RWPE2 (cell line): ENCODE results near the gene SKP2.

Experiments used
- ATAC-seq: fragments of 200-7000 bp; cut with Tn5 transposase; 3 replicates; pipeline ENCODE4 v1.9.1; 2021; ENCODE audit warnings: low read depth
- DNase-seq: peaks from one replicate; pipeline ENCODE4 v3.0.0-alpha.2; 2020; ENCODE audit warnings: low spot score
- H3K27ac ChIP-seq: fragments of 450-650 bp; 2 replicates; pipeline ENCODE4 v1.5.1; 2017; ENCODE audit warnings: mild to moderate bottlenecking; ENCODE audit not compliant: poor library complexity, severe bottlenecking
- H3K27me3 ChIP-seq: fragments of 250-450 bp; sonication (Bioruptor Pico); 2 replicates; pipeline ENCODE4 v1.5.1; 2021; ENCODE audit warnings: mild to moderate bottlenecking, moderate library complexity; ENCODE audit not compliant: insufficient read depth, poor library complexity, severe bottlenecking
- H3K36me3 ChIP-seq: fragments of 250-450 bp; sonication (Bioruptor Pico); 2 replicates; pipeline ENCODE4 v1.5.1; 2020; ENCODE audit warnings: low read depth, mild to moderate bottlenecking, moderate library complexity
- H3K4me1 ChIP-seq: fragments of 250-450 bp; sonication (Bioruptor Pico); 2 replicates; pipeline ENCODE4 v1.5.1; 2021; ENCODE audit warnings: mild to moderate bottlenecking, moderate library complexity; ENCODE audit not compliant: insufficient read depth, poor library complexity, severe bottlenecking
- H3K4me3 ChIP-seq: fragments of 250-450 bp; sonication (Bioruptor Pico); 2 replicates; pipeline ENCODE4 v1.5.1; 2021; ENCODE audit warnings: mild to moderate bottlenecking, moderate library complexity; ENCODE audit not compliant: severe bottlenecking
- H3K9me3 ChIP-seq: fragments of 250-450 bp; sonication (Bioruptor Pico); 2 replicates; pipeline ENCODE4 v1.5.1; 2021; ENCODE audit warnings: mild to moderate bottlenecking, moderate library complexity; ENCODE audit not compliant: severe bottlenecking
- CTCF ChIP-seq: fragments of 450-650 bp; IDR thresholded peaks from one replicate; pipeline ENCODE4 v1.5.1; 2017; ENCODE audit warnings: mild to moderate bottlenecking, moderate library complexity; ENCODE audit not compliant: poor library complexity, severe bottlenecking

SKP2 gene

GRCh38 chr5:36162810-36163486 is 11.0 kb downstream of the SKP2 start:
- no peak overlapping the region for H3K4me3 ChIP-seq

GRCh38 chr5:36164461-36164860 is 12.6 kb downstream of the SKP2 start:
- Histone ChIP-seq H3K4me1 (peaks cover 9% of the 10 kb centered on the region), H3K36me3 (peaks cover 98% of the 10 kb centered on the region), H3K4me3 (no peak overlapping the region), H3K9me3 (no peaks in the 10 kb centered on the region), H3K27me3 (no peaks in the 10 kb centered on the region), H3K27ac (no peak overlapping the region)
- ATAC-seq = no peak
- TF ChIP-seq CTCF = no peak
- DNase-seq = no peak

More at GRCh38 chr5:36162810-36163486, 11.0 kb downstream of the SKP2 start:
- Histone ChIP-seq H3K27me3 (no peaks in the 10 kb centered on the region), H3K27ac (no peak overlapping the region), H3K9me3 (no peaks in the 10 kb centered on the region), H3K4me1 (peaks cover 9% of the 10 kb centered on the region), H3K36me3 (peaks cover 100% of the 10 kb centered on the region)
- ATAC-seq (no peak), DNase-seq (no peak)
- no peak for TF ChIP-seq CTCF

DNA sequence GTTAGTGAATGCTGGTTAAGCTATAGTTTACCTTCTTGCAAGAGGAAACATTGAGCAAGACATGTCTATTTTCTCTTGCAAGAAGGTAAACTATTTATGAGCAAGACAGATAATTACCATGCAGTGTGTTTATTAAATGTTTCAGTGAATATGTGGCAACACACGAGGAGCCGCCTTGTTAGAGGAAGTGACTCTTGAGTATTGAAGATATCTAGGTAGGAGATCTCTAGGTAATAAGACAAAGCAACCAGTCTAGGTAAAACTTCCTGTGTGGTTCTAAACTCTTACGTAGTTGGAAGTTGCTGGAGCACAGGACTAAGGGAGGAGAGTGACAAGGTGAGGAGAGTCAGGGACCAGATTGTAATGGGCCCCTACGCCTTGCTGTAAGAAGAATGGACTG is 16.8 kb downstream of the SKP2 start:
- no peak for TF ChIP-seq CTCF
- ATAC-seq = no peak
- no peak overlapping the region for H3K4me3 ChIP-seq
- peaks cover 98% of the 10 kb centered on the region for H3K36me3 ChIP-seq
- H3K27me3 ChIP-seq = no peaks in the 10 kb centered on the region
- no peaks in the 10 kb centered on the region for H3K4me1 ChIP-seq
- no peaks in the 10 kb centered on the region for H3K9me3 ChIP-seq
- no peak for DNase-seq
- H3K27ac ChIP-seq = no peak overlapping the region

- Histone ChIP-seq H3K36me3 (peaks cover 98% of the 10 kb centered on the region), H3K4me1 (no peaks in the 10 kb centered on the region), H3K4me3 (no peak overlapping the region), H3K9me3 (no peaks in the 10 kb centered on the region), H3K27ac (no peak overlapping the region), H3K27me3 (no peaks in the 10 kb centered on the region)
- no peak for DNase-seq
- no peak for TF ChIP-seq CTCF
- ATAC-seq = no peak
Observed at GRCh38 chr5:36170832-36171424, 19.0 kb downstream of the SKP2 start.

GRCh38 chr5:36172599-36172998 is 20.7 kb downstream of the SKP2 start:
- no peak for ATAC-seq
- Histone ChIP-seq H3K36me3 (peaks cover 97% of the 10 kb centered on the region), H3K4me3 (no peak overlapping the region), H3K27me3 (no peaks in the 10 kb centered on the region), H3K4me1 (no peaks in the 10 kb centered on the region), H3K9me3 (no peaks in the 10 kb centered on the region), H3K27ac (no peak overlapping the region)
- no peak for DNase-seq
- TF ChIP-seq CTCF = no peak
